ENCODE measurements around the gene TUT7.

Gene TUT7

GRCh38 chr9:86246752-86247161, 107.5 kb downstream of the TUT7 start:
- DNase-seq: no peak

GRCh38 chr9:86242071-86242470, 112.1 kb downstream of the TUT7 start:
- no peak for DNase-seq

GRCh38 chr9:86241216-86241615, 113.0 kb downstream of the TUT7 start:
- DNase-seq: no peak

GRCh38 chr9:86238861-86239770, 115.1 kb downstream of the TUT7 start:
- DNase-seq: no peak
